Kidney capillary endothelial cell (primary cell): ENCODE results near the gene FAM81B.
"Not testable (repeated sequence)": the region's sequence is repeated elsewhere in the genome, so short reads cannot be mapped to it uniquely, and the experiment has no call there.

Source experiments
- DNase-seq: peaks from one replicate; pipeline ENCODE4 v3.0.0-alpha.2; 2018; ENCODE audit warnings: low spot score

The FAM81B gene, protein sequence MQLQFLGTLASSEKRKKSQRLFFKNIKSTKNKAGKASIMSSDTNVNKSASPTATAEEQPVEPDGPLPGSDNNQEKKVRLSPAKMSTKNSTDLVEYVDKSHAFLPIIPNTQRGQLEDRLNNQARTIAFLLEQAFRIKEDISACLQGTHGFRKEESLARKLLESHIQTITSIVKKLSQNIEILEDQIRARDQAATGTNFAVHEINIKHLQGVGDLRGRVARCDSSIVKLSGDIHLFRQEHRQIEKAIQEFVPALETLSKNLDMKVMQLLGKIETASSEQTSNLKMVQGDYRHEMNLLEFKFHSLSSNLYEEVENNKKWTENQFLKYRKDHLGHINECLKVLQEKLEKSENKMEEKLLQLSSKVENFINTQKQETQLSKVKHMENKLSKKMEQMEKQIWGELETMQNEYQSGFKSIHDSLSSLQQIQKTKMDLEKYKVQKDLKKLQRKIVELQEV

DNA sequence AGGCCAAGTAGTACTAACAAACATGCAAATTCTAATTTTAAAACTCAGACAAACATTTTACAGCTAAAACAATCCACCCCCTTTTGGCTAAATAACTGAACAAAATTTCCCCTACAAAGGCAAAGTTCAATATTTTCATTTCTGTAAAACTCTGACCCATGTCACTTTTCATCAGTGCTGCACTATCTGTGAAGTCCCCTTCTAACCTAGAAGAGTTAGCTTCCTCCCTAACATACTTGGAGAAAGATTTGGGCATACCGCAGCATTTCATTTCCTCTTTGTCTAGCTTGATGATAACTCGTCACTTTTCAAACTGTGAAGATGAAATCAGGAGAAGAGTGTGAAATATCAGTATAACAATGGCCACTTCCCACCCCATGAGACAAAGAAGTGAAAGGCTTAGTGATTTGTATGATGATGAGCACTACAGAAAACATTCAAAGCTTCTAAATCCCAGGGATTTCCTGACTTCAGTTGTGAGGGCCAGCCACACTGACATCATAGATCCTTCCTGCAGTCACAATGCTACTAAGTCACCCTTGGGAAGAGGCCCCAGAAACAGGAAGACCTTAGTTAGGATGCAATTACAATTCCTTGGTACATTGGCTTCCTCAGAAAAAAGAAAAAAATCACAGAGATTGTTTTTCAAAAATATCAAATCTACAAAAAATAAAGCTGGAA is at the start of gene FAM81B:
TSS of gene FAM81B (plus strand) at position 555 of the 681 bp plus-strand sequence. CDS start at position 579, 24 bp downstream.
- DNase-seq, result peak; percentile 91

DNA sequence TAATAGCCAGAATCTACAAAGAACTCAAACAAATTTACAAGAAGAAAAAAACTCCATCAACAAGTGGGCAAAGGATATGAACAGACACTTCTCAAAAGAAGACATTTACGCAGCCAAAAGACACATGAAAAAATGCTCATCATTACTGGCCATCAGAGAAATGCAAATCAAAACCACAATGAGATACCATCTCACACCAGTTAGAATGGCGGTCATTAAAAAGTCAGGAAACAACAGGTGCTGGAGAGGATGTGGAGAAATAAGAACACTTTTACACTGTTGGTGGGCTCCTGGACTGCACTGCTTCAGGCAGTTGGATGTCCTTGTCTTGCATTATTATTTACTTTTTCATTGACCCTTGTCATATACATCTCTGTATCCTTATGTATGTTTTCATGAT is 49.7 kb upstream of the FAM81B start:
- DNase-seq, result not testable (repeated sequence)

DNA sequence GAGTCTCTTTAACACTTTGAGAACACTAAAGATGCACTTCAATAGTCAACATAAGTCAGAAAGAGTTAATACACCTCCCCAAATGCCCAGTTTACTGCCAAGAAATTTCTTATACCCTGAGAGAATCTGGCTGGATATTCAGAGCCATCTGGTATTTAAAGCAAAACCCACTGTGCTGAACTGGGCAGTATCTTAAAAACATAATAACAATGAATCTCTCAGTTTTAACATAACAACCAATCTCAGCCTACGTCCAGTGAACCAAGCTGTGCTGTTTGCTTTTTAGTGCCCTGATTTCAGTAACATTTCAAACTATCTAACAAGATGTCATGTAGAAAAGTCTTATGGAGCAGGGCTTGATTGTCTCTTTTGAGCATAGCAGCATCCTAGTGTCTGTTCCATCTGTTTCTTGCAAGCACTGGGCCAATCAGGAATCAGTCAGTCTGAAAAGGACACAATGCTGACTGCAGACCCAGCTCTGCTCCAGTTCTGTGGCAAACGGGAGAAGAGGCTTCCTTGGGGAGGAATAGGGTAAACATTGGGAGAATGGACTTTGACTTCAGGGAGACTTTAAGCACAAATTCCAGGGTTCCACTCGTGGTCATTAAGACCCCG is 43.6 kb upstream of the FAM81B start:
- no peak for DNase-seq

DNA sequence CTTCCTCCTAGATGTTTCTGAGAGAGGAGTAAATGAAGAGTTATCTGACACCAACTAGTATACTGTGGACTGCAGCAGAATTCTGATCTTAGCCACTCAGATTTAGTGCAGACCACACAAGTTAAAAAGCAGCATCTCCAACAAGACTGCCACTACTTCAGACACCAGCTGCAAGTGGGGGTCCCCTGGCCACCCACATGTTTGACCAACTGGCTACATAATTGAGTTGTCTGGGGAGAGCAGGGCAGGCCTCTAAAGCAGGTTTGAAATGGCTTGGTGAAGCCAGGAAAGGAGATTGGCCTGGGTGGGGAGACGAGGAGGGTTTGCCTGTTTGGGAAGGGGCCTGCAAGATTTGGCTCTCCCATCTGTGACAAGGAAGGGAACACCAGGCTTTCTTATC is 40.5 kb upstream of the FAM81B start:
- no peak for DNase-seq

DNA sequence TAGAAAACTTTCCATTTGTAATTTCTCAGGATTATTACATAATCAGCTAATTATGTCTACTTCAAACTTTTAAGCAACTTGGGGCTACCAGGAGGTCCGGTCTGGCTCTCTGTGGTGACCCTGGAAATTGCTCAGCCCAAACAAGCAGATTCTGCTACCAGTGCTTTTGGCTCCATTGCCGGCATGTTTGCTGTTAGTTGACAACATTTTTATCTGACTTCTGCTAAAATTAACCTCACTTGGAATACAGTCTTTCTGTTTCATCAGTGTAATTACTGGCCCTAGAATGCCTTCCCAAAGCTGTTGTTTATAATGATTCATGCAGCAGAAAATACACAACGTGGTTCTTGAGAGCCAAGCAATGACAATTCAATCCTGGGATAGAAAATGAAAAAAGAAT is 38.5 kb upstream of the FAM81B start:
- DNase-seq, result no peak

DNA sequence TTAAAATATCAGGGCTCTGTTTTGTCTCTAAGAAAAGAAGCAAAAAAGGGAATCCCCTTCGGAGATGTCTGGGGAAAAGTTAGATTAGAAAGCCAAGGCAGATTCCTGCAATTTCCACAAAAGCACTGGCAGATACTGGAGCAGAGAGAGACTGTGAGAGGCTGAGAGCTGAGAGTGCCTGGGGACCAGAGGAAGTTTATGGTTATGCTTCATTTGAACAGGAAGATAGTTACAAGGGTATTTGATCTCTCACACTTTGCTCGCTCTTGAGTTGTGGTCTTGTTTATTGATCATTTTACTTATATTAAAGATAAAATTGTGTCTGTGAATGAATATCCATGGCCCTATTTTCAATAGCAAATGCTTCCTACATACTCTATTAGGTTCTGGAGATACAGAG is 32.8 kb upstream of the FAM81B start:
- no peak for DNase-seq

DNA sequence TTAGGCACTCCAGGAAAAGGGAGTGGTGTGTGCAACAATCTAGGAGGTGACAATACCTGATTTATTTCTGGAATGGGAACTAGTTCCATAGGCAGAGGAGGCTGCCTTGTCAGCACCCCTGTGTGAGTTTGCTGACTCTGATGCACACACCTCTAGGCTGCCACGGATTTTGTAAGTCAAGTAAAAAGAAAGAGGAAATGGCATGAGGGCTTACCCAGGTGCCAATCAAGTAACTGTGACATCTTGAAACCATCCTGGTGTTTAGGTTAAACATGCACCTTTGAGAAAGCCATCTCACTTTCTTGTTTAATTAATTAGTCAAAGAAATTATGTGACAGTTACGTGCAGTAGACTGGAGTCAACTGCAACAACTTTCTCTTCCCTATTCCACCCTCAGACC is 32.3 kb upstream of the FAM81B start:
- no peak for DNase-seq

DNA sequence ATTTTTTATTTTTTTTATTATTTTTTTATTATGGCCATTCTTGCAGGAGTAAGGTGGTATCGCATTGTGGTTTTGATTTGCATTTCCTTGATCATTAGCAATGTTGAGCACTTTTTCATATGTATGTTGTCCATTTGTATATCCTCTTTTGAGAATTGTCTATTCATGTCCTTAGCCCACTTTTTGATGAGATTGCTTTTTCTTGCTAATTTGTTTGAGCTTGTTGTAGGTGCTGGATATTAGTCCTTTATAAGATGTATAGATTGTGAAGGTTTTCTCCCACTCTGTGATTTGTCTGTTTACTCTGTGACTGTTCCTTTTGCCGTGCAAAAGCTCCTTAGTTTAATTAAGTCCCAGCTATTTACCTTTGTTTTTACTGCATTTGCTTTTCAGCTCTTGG is 30.5 kb upstream of the FAM81B start:
- DNase-seq, result not testable (repeated sequence)

DNA sequence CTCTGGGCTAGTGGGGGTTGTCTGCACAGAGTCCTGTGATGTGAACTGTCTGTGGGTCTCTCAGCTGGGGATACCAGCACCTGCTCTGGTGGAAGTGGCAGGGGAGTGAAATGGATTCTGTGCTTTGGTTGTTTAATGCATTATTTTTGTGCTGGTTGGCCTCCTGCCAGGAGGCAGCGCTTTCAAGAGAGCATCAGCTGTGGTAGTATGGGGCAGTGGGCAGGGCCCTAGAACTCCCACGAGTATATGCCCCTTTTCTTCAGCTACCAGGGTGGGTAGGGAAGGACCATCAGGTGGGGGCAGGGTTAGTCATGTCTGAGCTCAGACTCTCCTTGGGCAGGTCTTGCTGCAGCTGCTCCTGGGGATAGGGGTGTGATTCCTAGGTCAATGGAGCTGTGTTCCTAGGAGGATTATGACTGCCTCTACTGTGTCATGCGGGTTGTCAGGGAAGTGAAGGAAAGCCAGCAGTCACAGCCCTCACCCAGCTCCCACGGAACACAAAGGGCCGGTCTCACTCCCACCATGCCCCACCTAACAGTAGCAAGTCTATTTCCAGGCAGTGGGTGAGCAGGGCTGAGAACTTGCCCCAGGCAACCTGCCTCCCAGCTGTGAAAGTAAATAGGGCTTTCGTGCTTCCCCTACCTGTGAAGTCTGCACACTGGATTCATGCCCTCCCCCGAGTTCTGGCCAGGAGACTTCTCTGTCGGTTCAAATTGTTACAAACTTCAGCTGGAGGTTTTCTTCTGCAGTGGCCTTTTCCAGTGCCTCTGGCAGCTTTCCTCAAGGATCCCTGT is 25.7 kb upstream of the FAM81B start:
- no peak for DNase-seq

DNA sequence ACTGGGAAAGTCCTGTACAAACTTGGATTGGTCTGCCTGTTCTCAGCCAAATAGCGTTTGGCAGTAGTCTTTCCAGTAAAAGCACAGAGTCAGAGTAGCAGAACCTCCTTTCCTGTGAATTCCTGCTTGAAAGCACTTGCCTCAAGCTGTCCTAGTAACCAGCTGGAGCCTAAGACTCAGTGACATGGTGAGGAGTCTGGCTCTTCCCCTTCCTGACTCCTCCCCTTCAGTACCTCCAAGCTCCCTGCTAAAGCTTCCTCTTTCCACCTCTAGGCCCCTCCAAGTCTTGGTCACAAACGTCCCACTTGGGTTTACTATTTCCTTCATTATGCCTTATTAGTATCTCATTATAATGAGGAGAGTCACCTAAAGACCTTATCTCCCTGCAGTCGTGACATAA is 21.4 kb upstream of the FAM81B start:
- DNase-seq, result no peak

DNA sequence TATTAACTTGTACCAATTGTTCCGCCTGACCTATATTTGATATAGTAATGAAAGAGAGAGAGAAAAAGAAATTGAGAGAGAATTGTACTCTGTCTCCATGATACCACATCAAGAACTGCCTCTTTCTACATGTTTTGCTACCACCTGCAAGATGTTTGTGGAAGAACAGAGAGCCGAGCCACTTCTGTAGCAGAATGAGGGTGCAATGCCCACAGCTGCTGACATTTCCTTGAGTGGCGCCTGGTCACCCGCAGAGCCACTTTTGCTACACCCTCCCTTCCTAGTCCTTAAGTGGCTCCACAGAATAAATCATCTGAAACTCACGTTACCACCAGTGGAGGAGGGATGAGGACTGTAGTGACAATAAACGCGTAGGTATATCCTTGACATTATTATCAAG is 17.1 kb upstream of the FAM81B start:
- no peak for DNase-seq

DNA sequence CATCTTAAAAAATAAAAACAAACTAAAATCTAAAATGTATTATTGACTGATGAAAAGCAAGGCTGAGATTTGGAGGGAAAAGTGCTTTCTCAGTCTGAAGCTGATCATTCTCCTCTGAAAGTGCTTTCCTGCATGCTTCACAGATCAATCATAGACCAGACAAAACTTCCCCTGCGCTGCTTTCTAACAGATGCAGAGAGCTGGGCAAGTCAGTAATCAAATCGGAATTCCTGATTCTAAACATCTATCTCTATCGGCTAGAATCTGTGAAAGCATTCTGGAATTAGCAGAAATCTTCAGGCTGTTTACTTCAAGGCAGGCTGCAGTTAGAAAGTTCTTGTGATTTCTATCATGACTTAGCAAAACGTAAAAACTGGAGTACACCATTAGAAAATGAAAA is 15.6 kb upstream of the FAM81B start:
- DNase-seq, result no peak

DNA sequence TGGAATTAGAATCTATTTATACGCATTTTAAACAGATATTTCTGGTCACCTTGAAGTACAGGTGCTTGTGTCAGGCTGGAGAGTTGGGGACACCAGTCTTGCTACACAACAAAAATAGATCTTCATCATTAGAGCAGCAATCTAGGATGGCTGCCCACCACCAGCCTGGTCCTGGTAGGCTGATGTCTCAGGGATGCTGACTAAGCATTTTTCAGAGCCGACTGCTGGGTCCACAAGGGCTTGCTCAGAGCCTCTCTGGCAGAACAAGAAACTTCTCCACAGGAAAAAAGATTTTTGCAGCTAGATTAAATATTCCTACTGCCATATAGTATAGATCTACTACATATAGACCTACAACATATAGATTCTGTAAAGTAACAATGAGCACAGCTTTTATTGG is 12.0 kb upstream of the FAM81B start:
- DNase-seq, result no peak

DNA sequence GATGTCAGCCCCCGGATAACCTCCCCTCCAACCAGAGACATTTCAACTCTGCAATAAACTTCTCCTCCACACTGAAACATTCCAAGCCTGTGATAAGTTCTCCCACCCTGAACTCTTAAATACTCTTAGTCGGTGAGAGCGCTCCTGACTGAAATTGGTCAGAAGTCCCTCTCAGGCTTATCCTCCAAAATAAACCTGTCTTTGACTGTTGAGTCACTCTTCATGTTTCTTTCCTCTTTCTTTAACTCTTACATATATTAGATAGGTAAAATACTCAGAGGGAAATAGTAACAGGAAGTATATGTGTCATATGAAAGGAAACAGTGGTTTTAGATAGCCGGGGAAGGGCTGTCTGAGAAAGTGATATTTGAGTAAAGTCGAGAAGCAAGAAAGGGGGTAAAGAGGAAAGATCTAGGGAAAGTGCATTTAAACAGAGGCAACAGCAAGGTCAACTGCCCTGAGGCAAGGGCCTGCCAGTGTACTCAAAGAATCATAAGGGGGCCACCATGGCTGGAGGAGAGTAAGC is 11.0 kb upstream of the FAM81B start:
- no peak for DNase-seq

DNA sequence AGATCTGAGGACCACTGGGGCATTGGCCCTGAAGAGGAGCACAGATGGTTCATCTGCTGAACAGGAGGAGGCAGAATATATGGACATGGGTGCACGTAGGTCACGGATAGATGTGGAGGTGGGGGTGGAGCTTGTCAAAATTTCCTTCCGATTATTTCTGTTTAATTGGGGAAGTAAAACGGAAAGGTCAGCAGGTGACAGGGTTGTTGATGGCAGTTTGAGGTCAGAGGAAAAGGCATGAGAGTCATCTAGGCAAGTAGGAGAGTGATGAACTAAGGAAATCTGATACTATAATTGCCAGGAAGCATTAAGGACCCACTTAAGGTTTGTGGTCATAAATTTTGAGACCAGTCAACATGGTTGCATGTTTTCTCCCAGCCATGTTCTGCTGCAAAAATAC is 8.4 kb upstream of the FAM81B start:
- DNase-seq, result no peak

DNA sequence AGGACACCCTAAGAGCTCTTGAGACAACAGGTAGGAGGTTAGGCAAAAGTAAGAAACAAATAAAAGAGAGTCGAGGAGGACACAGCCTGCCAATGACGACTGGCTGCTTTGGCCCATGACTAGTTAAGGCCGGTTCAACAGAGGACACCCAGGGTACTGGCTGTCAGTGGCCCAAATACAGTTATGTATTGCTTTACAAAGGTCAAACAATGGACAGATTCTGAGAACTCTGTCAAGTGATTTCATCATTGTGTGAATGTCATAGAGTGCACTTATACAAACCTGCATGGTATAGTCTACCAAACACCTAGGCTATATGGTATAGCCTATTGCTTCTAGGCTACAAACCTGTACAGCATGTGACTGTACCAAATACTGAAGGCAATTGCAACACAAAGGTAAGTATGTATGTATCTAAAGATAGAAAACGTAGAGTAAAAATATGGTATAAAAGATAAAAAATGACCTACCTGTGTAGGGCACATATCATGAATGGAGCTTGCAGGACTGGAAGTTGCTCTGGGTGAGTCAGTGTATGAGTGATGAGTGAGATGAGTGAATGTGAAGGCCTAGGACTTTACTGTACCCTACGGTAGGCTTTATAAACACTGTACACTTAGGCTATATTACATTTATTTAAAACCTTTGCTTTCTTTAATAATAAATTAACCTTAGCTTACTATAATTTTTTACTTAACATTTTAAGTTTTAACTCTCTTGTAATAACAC is 6.5 kb upstream of the FAM81B start:
- no peak for DNase-seq

DNA sequence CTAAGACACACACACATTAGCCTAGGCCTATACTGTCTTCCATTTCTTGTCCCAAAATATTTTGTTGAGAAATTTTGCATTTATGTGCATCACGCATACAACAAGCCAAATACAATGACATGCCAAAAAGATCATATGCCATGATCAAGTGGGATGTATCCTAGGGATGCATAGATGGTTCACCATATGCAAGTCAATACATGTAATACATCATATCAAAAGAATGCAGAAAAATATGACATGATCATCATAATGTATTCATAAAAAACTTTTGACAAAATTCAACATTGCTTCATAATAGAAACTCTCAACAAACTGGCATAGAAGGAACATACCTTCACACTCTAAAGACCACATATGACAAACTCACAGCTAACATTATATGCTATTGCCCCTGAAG is 5.8 kb upstream of the FAM81B start:
- no peak for DNase-seq

DNA sequence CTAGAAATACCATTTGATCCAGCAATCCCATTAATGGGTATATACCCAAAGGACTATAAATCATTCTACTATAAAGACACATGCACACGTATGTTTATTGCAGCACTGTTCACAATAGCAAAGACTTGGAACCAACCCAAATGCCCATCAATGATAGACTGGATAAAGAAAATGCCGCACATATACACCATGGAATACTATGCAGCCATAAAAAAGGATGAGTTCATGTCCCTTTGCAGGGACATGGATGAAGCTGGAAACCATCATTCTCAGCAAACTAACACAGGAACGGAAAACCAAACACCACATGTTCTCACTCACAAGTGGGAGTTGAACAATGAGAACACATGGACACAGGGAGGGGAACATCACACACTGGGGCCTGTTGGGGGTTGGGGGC is 799 bp downstream of the FAM81B start:
- DNase-seq, result not testable (repeated sequence)

DNA sequence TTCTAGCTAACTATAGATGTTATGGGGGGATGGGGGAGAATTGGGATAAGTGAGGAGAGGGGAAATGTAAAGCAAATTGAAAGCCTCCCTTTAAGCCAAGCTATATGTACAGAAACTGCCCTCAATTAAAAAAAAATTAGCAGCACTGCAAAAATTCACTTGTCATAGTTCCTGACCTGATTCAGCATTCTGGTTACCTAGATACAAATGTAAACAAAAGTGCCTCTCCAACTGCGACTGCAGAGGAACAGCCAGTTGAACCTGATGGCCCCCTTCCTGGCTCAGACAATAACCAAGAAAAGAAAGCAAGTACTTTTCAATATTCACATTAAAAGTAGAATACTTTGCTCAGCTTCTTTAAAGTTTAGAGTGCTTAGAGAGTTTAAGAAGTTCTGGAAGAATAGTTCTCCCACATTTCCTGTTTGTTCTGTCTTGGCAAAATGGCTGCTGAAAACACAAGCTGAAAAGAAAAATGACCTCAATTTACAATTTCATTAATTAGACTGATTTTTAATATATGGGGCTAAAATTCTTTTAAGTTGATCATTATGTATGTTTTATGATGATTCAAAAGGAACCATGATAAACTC is 1.5 kb downstream of the FAM81B start:
- DNase-seq, result peak; percentile 57

DNA sequence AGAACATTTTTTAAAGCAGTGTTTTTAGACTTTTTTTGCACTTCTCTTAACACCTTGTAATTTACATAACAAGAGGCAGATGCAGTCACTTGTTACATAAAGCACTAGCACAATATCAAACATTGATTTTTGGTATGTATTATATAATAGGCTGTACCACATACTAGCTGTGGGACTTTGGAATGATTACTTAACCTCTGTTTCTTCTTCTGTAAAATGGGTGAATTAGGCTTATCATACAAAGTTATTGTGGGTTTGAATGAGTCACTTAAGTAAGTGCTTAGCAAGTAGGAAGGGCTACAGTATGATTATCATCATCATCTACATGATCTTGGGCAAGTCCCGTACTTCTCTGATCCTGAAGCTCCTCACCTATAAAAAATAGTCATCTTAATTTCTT is 2.1 kb downstream of the FAM81B start:
- no peak for DNase-seq

DNA sequence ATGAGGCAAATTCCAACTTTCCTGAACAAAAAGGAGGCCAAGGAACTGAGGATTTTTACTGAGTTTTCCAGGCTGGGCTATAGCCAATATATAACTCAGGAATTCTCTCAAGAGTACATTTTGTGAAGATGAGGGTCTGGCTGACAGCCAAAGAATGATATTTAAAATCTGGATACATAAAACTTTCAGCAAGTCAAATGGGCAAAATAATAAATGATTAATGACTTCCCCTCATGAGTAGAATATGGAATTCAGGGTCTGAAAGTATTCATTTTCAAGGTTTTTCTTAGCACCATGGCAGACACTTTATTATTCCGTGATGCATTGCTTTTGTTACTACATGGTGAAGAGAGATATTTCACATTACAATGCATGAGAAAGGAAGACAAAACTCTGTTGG is 7.8 kb downstream of the FAM81B start:
- no peak for DNase-seq
